Chondrocyte (in vitro differentiated cells): Measurements from ENCODE around the gene PLSCR1. TPM values are rescaled to one million over a fixed set of nuclear protein-coding genes. Genes with fewer than 3 reads are reported as not detected.

Source experiments
- DNase-seq: peaks from one replicate; pipeline ENCODE4 v3.0.0; 2021; ENCODE audit warnings: mixed read lengths, low spot score
- H3K27ac Mint-ChIP-seq: one replicate; pipeline ENCODE4 v1.8.0; 2021; ENCODE audit warnings: mild to moderate bottlenecking, moderate library complexity, mixed read lengths; ENCODE audit not compliant: unreplicated experiment
- H3K27me3 Mint-ChIP-seq: 2 replicates; pipeline ENCODE4 v1.8.0; 2021; ENCODE audit warnings: low read depth, mixed read lengths
- H3K36me3 Mint-ChIP-seq: 2 replicates; pipeline ENCODE4 v1.8.0; 2021; ENCODE audit warnings: low read depth, mixed read lengths
- H3K4me1 Mint-ChIP-seq: 2 replicates; pipeline ENCODE4 v1.8.0; 2021; ENCODE audit warnings: low read depth, mild to moderate bottlenecking, mixed read lengths
- H3K4me3 Mint-ChIP-seq: one replicate; pipeline ENCODE4 v1.8.0; 2021; ENCODE audit warnings: mild to moderate bottlenecking, moderate library complexity, mixed read lengths; ENCODE audit not compliant: unreplicated experiment
- H3K9me3 Mint-ChIP-seq: 2 replicates; pipeline ENCODE4 v1.8.0; 2021; ENCODE audit warnings: low read depth, mixed read lengths
- CTCF ChIP-seq: fragments of 200-600 bp; sonication (generic); IDR thresholded peaks from 2 replicates; pipeline ENCODE4 v1.5.0; 2021; ENCODE audit warnings: antibody characterized with exemption, mild to moderate bottlenecking, moderate library complexity
- total RNA-seq: library from RNA; stranded (reverse); gene quantifications from 3 replicates; pipeline ENCODE4 v1.2.1, GENCODE V29; 2021

The PLSCR1 gene
- total RNA-seq, 1 donor from 2014 or later: 21.5 TPM

- Mint-ChIP-seq H3K9me3 (peaks cover 10% of the 10 kb centered on the region), H3K4me3 (no peak overlapping the region), H3K36me3 (peaks cover 3% of the 10 kb centered on the region), H3K27ac (no peak overlapping the region), H3K4me1 (peaks cover 7% of the 10 kb centered on the region), H3K27me3 (no peaks in the 10 kb centered on the region)
- no peak for DNase-seq
- no peak for TF ChIP-seq CTCF
Measured at GRCh38 chr3:146581951-146582467, 37.6 kb upstream of the PLSCR1 start.

GRCh38 chr3:146581080-146581601 is 36.7 kb upstream of the PLSCR1 start:
- Mint-ChIP-seq H3K9me3 (peaks cover 10% of the 10 kb centered on the region), H3K27me3 (no peaks in the 10 kb centered on the region), H3K4me3 (no peak overlapping the region), H3K27ac (no peak overlapping the region), H3K4me1 (peaks cover 7% of the 10 kb centered on the region), H3K36me3 (peaks cover 3% of the 10 kb centered on the region)
- no peak for DNase-seq
- no peak for TF ChIP-seq CTCF

- DNase-seq: no peak
- Mint-ChIP-seq H3K4me3 (no peak overlapping the region), H3K9me3 (peaks cover 3% of the 10 kb centered on the region)
Measured at GRCh38 chr3:146577662-146578061, 33.3 kb upstream of the PLSCR1 start.

GRCh38 chr3:146575636-146576035 is 31.2 kb upstream of the PLSCR1 start:
- no peak overlapping the region for H3K4me3 Mint-ChIP-seq
- H3K9me3 Mint-ChIP-seq: no peaks in the 10 kb centered on the region
- H3K4me1 Mint-ChIP-seq: peaks cover 6% of the 10 kb centered on the region
- H3K27me3 Mint-ChIP-seq: no peaks in the 10 kb centered on the region
- H3K27ac Mint-ChIP-seq: no peak overlapping the region
- TF ChIP-seq CTCF: no peak
- no peak for DNase-seq
- H3K36me3 Mint-ChIP-seq: no peaks in the 10 kb centered on the region

More at GRCh38 chr3:146577662-146578061, 33.3 kb upstream of the PLSCR1 start:
- Mint-ChIP-seq H3K27ac (no peak overlapping the region), H3K4me1 (peaks cover 7% of the 10 kb centered on the region), H3K27me3 (no peaks in the 10 kb centered on the region), H3K36me3 (no peaks in the 10 kb centered on the region)
- peak; percentile 90 for TF ChIP-seq CTCF

- Mint-ChIP-seq H3K27ac (no peak overlapping the region), H3K4me1 (peaks cover 6% of the 10 kb centered on the region), H3K27me3 (no peaks in the 10 kb centered on the region), H3K4me3 (no peak overlapping the region), H3K36me3 (no peaks in the 10 kb centered on the region), H3K9me3 (no peaks in the 10 kb centered on the region)
- DNase-seq: no peak
- TF ChIP-seq CTCF: no peak
Measured at GRCh38 chr3:146574173-146574572, 29.8 kb upstream of the PLSCR1 start.
